ENCODE data around the gene GPR137.
"Not testable (repeated sequence)": the region's sequence is repeated elsewhere in the genome, so short reads cannot be mapped to it uniquely, and the experiment has no call there.

Gene GPR137

DNA sequence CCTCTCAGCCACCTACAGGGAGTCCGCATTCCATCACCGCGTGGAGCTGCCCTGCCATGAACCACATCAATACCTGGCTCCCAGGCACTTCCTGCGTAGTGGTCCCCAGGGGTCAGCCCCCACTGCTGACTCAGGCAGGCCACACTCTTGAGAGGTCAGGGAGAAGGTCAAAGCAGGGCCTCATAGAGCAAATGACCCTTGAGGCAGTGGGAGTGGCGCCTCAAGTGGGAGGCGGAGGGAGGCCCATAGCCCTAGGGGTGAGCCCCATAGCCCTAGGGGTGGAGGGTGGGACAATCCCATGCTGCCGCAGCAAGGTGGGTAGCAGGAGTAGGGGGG, 37.2 kb downstream of the GPR137 start:
- DNase-seq, result no peak

DNA sequence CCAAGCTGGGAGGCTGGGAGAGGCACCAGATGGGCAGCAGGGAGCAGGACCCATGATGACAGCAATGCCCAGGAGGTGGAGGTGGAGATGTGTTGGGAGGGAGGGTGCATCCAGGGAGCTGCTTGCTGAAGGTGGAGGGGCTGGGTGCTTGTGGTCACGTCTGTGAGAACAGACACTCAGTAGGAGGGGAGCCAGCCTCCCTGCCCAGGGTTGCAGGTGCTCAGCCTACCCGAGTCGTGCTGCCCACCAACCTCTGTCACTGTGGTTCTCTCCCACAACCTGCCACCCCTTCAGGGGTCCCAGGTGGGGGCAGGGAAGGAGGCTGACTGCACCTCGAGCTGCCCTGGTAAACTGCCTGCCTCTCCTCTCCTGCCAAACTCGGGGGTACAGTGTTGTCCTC, 37.7 kb downstream of the GPR137 start:
- no peak for DNase-seq

DNA sequence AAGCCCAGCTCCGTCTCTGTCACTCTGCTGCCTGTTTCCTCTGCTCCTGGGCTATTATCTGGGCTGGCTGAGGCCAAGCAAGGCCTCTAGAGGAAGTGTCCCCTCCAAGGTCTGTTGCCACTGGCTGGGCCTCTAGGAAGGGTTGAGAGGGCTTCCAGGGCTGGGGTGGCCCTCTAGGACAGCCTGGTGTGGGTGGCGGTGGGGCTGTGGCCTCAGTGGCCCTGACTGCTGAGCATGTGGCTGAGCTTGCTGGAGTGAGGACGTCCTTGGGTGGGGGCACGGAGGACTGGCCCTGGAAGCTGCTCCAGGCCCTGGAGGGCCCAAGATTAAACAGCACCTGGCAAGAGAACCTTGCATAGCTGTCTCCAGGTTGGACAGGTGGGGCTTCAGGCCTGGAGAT, 38.3 kb downstream of the GPR137 start:
- not testable (repeated sequence) for DNase-seq

DNA sequence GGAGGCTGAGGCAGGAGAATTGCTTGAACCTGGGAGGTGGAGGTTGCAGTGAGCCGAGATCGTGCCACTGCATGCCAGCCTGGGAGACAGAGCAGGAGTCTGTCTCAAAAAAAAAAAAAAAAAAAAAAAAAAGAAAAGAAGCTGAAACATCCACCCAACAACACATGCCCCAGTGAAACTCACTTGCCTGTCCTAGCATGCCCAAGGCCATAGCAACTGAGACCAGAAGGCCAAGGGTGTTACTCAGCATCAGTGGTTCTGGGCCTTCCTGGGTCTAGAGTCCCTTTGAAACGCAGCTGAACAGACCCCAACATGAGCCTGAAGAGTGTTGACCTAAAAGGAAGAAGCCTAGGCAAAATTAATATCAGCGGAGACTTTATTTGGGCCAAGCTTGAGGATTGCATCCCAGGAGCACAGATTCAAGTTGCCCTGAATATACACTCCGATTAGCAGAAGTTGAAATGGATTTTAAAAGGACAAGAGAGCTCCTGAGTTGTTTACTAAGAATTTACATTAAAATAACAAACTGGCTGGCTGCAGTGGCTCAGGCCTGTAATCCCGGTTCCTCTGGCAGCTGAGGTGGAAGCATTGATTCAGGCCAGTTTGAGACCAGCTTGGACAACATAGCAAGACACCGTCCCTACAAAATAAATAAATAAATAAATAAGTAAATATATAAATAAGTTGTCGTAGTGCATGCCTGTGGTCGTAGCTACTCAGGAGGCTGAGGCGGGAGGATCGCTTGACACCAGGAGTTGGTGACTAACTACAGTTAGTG, 39.2 kb downstream of the GPR137 start:
- DNase-seq, result no peak

DNA sequence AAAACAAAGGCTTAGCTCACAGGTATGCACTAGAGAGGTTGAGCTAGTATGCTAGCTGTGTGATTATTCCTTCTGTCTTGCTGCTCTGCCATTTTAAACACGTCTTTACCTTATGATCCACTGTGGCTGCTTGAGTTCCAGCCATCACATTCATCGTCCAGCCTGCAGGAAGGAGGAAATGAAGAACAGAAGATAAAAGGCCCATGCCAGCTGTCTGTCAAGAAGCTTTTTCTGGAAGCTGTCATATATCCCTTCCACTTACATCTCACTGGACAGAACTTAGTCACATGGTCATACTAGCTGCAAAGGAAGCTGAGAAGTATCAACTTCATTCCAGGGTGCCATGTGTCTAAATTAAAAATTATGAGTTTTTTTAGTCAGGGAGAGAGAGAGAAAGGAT, 41.7 kb downstream of the GPR137 start:
- no peak for DNase-seq

DNA sequence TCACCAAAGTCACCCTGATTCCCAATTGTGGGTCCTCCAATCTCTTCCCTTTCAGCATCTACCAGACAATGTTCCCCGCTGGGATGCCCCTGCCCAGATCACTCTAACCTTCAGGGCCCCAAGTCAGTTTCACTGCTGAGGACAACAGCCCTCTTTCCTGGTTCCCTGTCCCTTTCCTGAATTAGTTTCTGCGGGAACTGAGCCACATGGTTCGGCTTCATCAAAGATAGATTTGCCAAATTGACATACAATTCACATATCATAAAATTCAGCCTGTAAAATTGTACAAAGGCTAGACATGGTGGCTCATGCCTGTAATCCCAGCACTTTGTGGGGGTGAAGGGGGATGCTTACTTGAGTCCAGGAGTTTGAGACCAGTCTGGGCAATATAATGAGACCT, 42.3 kb downstream of the GPR137 start:
- no peak for DNase-seq

DNA sequence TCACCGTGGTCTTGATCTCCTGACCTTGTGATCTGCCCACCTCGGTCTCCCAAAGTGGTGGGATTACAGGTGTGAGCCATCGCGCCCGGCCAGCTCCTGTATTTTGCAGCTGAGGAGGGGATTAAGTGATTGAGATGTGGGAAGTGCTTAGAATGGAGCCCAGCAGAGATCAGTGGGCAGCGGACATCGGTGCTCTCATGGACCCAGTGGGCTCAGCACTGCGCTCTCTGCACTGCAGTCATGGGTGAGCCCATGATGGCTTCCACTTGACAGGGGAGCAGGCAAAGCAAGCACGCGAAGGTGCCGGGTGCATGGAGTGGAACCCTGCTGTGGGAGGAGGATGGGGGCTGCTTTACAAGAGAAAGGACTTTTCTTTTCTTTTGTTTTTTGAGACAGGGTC, 45.2 kb downstream of the GPR137 start:
- no peak for DNase-seq

DNA sequence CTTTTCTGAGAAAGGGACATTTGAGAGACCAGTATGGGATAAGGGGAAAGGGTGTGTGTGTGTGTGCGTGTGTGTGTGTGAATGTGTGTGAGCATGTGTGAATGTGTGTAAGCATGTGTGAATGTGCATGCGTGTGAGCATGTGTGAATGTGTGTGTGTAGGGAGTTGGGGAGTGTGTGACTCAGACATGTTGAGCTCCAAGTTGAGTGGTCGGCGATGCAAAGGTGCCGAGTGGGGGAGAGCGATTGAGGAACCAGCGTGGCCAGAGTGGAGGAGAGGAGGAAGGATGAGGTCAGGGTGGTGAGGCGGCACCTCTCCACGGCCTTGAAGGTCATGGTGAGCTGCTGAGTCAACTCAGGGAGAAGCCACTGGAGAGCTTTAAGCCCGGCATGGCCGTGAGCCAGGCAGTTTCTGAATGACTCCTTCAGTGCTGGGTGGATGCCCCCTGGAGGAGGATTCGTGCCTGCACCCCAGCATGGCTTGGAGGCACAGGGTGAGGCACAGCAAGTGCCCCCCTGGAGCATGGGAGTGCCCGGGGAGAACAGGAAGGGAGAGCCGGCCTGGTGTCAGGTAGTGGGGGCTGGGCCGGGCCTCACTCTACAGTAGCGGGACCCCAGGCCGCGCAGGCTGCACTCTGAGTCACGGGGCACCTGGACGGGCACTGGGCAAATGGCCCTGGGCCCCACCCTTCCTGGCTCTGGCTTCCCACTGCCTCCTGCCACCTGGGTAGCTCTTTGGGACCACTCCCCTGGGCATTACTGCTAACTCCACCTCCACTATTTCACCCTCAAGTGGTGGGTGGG, 46.1 kb downstream of the GPR137 start:
- peak; percentile 82 for DNase-seq

DNA sequence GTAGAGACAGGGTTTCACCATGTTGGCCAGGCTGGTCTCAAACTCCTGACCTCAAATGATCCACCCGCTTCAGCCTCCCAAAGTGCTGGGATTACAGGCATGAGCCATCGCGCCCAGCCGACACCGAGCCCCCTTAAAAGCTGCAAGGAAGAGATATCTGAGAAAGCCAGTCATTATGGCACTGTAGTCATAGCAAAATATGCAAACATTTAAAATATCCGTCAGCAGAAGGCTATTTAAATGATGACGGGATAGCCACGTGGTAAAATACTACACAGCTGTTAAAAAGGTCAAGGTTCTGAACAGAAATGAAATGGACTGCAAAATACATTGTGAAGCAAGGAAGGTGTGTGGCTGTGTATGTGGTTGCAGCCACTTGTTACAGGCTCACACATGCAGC, 47.9 kb downstream of the GPR137 start:
- DNase-seq, result no peak

DNA sequence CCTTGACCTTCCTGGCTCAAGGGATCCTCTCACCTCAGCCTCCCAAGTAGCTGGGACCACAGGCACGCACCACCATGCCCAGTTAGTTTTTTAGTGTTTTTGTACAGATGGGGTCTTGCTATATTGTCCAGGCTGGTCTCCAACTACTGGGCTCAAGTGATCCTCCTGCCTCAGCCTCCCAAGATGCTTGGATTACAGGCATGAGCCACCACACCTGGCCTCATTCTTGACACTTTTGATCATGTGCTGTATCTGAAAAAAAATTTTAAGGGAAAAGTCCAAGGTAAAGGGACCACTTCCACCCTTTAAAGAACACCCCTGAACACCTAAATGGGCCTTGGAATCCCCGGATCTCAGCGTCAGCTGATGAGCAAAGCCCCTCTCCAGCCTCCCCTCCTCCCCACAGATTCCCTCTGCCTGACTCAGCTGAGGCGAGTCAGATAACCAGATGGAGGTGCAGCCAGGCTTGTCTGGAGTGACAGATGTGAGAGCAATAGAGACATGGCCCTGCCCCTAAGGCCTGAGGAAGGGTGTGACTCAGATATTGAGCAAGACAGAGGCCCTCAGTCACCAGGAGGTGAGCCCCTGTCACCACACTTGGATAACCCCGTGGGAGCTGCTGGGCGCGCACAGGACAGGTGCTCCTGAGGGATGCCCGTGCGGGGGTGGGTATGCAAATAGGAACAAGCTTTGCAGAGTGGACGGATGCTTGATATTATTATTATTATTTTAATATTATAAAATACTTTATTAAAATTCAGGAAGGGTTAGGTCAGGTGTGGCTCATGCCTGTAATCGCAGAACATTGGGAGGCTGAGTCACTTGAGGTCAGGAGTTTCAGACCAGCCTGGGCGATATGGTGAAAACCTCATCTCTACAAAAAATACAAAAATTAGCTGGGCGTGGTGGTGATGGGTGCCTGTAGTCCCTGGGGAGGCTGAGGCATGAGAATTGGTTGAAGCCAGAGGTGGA, 49.4 kb downstream of the GPR137 start:
- DNase-seq, result peak; percentile 62

DNA sequence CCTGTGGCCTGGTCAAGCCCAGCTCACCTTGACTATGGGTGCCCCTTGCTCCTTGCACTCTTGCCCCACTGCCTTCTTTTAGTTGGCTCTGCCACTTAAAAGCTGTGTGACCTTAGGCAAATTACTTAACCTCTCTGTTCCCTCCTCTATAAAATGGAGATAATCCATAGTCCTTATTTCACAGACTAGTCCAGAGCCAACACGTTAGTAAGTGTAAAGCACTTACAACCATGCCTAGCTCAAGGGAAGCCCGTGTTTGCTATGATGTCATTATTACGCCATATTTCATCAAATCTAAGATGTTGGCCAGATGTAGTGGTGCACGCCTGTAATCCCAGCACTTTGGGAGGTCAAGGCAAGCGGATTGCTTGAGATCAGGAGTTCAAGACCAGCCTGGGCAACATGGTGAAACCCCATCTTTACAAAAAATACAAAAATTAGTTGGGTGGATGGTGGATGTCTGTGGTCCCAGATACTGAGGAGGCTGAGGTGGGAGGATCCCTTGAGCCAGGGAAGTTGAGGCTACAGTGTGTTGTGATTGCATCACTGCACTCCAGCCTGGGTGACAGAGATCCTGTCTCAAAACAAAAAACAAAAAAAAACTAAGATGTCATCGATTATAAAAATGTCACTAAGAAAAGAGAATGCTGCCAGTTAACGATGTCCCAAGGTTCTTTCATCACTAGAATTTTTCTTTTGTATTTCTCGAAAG, 52.0 kb downstream of the GPR137 start:
- DNase-seq, result no peak

DNA sequence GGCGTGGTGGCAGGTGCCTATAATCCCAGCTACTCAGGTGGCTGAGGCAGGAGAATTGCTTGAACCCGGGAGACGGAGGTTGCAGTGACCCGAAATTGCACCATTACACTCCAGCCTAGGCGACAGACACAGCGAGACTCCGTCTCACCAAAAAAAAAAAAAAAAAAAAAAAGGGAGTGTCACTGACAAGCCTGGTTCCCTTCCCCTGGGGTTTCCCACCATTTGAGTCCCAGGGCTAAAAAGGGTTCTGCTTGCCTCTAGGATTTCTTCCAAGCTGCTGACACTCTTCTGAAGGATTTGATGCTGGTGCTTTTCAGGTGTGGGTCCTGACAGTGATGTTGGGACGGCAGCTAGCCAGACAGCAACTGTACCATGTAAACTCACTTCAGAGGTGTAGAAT, 53.1 kb downstream of the GPR137 start:
- DNase-seq, result no peak
